GM12892 (cell line): ENCODE results near the gene EML6.

ENCODE experiments used
- POLR2A ChIP-seq: IDR thresholded peaks from 2 replicates; pipeline ENCODE4 v1.6.1; 2011; ENCODE audit warnings: low read depth, low read length, control low read depth
- POLR2AphosphoS5 ChIP-seq: IDR thresholded peaks from 2 replicates; pipeline ENCODE4 v1.6.1; 2011; ENCODE audit warnings: low read depth, low read length, control low read depth

GRCh38 chr2:54687595-54688152, 35.8 kb upstream of the EML6 start:
- TF ChIP-seq POLR2A (no peak), POLR2AphosphoS5 (no peak)
